ENCODE measurements around the gene CYSLTR2. TPM values are rescaled to one million over a fixed set of nuclear protein-coding genes. Genes with fewer than 3 reads are reported as not detected.
"Not testable (repeated sequence)": the region's sequence is repeated elsewhere in the genome, so short reads cannot be mapped to it uniquely, and the experiment has no call there.

CYSLTR2 gene
- total and polyA plus RNA-seq, 9 donors, result 0.30 to 8.3 (median 2.1) TPM

GRCh38 chr13:48695776-48696175, 42.0 kb downstream of the CYSLTR2 start:
- intact Hi-C loops (cut with DNase I), result no loop called here
- no peaks in the 10 kb centered on the region for H3K9me3 ChIP-seq
- WGBS, 3 donors, result 59 to 75% (median 63%) methylated on average over 2 of the region's 2 CpGs
- H3K27ac ChIP-seq, result no peak overlapping the region
- TF ChIP-seq POLR2A (IDR thresholded peaks at IDR 0.05) (no peak), EP300 (IDR thresholded peaks at IDR 0.05) (no peak)
- TF ChIP-seq, protein P1, sequence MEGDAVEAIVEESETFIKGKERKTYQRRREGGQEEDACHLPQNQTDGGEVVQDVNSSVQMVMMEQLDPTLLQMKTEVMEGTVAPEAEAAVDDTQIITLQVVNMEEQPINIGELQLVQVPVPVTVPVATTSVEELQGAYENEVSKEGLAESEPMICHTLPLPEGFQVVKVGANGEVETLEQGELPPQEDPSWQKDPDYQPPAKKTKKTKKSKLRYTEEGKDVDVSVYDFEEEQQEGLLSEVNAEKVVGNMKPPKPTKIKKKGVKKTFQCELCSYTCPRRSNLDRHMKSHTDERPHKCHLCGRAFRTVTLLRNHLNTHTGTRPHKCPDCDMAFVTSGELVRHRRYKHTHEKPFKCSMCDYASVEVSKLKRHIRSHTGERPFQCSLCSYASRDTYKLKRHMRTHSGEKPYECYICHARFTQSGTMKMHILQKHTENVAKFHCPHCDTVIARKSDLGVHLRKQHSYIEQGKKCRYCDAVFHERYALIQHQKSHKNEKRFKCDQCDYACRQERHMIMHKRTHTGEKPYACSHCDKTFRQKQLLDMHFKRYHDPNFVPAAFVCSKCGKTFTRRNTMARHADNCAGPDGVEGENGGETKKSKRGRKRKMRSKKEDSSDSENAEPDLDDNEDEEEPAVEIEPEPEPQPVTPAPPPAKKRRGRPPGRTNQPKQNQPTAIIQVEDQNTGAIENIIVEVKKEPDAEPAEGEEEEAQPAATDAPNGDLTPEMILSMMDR (IDR thresholded peaks at IDR 0.05), result no peak
- no peaks in the 10 kb centered on the region for H3K4me1 ChIP-seq (ENCODE audit: insufficient read depth)
- no peaks in the 10 kb centered on the region for H3K36me3 ChIP-seq
- no peak for DNase-seq
- H3K27me3 ChIP-seq, result no peaks in the 10 kb centered on the region
- no peak overlapping the region for H3K4me3 ChIP-seq

GRCh38 chr13:48696676-48697075, 42.9 kb downstream of the CYSLTR2 start:
- H3K27me3 ChIP-seq; H3K9me3 ChIP-seq; DNase-seq; H3K4me1 ChIP-seq (ENCODE audit: insufficient read depth); intact Hi-C loops (cut with DNase I); H3K27ac ChIP-seq; H3K36me3 ChIP-seq; H3K4me3 ChIP-seq: not testable (repeated sequence)
- WGBS, 3 donors, result 90 to 98% (median 93%) methylated on average over 11 to 12 of the region's 12 CpGs

DNA sequence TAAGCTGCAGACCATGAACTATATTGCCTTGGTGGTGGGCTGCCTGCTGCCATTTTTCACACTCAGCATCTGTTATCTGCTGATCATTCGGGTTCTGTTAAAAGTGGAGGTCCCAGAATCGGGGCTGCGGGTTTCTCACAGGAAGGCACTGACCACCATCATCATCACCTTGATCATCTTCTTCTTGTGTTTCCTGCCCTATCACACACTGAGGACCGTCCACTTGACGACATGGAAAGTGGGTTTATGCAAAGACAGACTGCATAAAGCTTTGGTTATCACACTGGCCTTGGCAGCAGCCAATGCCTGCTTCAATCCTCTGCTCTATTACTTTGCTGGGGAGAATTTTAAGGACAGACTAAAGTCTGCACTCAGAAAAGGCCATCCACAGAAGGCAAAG, 53.7 kb downstream of the CYSLTR2 start:
- Histone ChIP-seq H3K4me3 (no peak overlapping the region), H3K27me3 (no peaks in the 10 kb centered on the region), H3K27ac (no peak overlapping the region), H3K9me3 (no peaks in the 10 kb centered on the region), H3K36me3 (no peaks in the 10 kb centered on the region), H3K4me1 (ENCODE audit: insufficient read depth) (no peaks in the 10 kb centered on the region)
- intact Hi-C loops (cut with DNase I), result no loop called here
- no peak for DNase-seq
- WGBS, 3 donors, result 85 to 92% (median 89%) methylated on average over 5 of the region's 5 CpGs
- TF ChIP-seq, protein P1 (IDR thresholded peaks at IDR 0.05), result no peak
- TF ChIP-seq POLR2A (IDR thresholded peaks at IDR 0.05) (no peak), EP300 (IDR thresholded peaks at IDR 0.05) (no peak)

- intact Hi-C loops (cut with DNase I), result no loop called here
- TF ChIP-seq, protein P1 (IDR thresholded peaks at IDR 0.05), result no peak
- TF ChIP-seq EP300 (IDR thresholded peaks at IDR 0.05), result no peak
- no peak for TF ChIP-seq POLR2A (IDR thresholded peaks at IDR 0.05)
- H3K27me3 ChIP-seq, result no peaks in the 10 kb centered on the region
- no peaks in the 10 kb centered on the region for H3K4me1 ChIP-seq (ENCODE audit: insufficient read depth)
- no peaks in the 10 kb centered on the region for H3K9me3 ChIP-seq
- no peak for DNase-seq
- no peak overlapping the region for H3K4me3 ChIP-seq
- H3K36me3 ChIP-seq, result no peaks in the 10 kb centered on the region
- WGBS, 3 donors, result 79 to 90% (median 87%) methylated on average over 1 of the region's 1 CpG
- H3K27ac ChIP-seq, result no peak overlapping the region
Observed at GRCh38 chr13:48708764-48709163, 55.0 kb downstream of the CYSLTR2 start.

GRCh38 chr13:48709213-48709612, 55.5 kb downstream of the CYSLTR2 start:
- H3K9me3 ChIP-seq, result no peaks in the 10 kb centered on the region
- H3K4me1 ChIP-seq (ENCODE audit: insufficient read depth), result no peaks in the 10 kb centered on the region
- intact Hi-C loops (cut with DNase I), result no loop called here
- no peaks in the 10 kb centered on the region for H3K27me3 ChIP-seq
- no peak for DNase-seq
- H3K4me3 ChIP-seq, result no peak overlapping the region
- H3K27ac ChIP-seq, result no peak overlapping the region
- WGBS, 3 donors, result 89 to 97% (median 91%) methylated on average over 2 of the region's 2 CpGs
- no peaks in the 10 kb centered on the region for H3K36me3 ChIP-seq
- no peak for TF ChIP-seq EP300 (IDR thresholded peaks at IDR 0.05)
- no peak for TF ChIP-seq POLR2A (IDR thresholded peaks at IDR 0.05)

DNA sequence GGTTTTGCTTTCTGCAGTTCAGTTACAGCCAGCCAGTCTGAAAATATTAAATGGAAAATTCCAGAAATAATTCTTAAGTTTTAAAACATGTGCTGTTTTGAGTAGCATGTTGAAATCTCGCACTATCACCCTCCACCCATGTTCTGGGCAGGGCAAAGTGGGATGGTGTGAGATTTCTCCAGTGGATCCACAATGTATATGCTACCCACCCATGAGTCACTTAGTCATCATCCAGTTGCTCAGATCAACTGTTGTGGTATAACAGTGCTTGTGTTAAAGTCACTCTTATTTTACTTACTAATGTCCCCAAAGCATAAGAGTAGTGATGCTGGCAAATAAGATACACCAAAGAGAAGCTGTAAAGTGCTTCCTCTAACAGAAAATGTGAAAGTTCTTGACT, 56.4 kb downstream of the CYSLTR2 start:
- Histone ChIP-seq H3K4me1 (ENCODE audit: insufficient read depth) (no peaks in the 10 kb centered on the region), H3K27ac (no peak overlapping the region), H3K9me3 (no peaks in the 10 kb centered on the region), H3K27me3 (no peaks in the 10 kb centered on the region), H3K36me3 (no peaks in the 10 kb centered on the region), H3K4me3 (no peak overlapping the region)
- DNase-seq, result no peak
- WGBS, 3 donors, result 83 to 97% (median 95%) methylated on average over 1 of the region's 1 CpG
- TF ChIP-seq POLR2A (IDR thresholded peaks at IDR 0.05), result no peak
- no peak for TF ChIP-seq EP300 (IDR thresholded peaks at IDR 0.05)
- TF ChIP-seq, protein P1 (IDR thresholded peaks at IDR 0.05), result no peak
- intact Hi-C loops (cut with DNase I), result no loop called here
